Vagina (tissue), 2 donors: Measurements from ENCODE around the gene PTPRA.

ENCODE experiments used
- POLR2A ChIP-seq, 2 donors: fragments of 450-650 bp; IDR thresholded peaks; one replicate each; pipeline ENCODE4 v1.6.1; 2017; ENCODE audit warnings: antibody characterized with exemption in 2 of 2, mild to moderate bottlenecking in 2 of 2, moderate library complexity in 2 of 2
- TF ChIP-seq, protein P1 (sequence below), 3 experiments: fragments of 450-650 bp in 2 of 3; fragments of 200-600 bp in 1 of 3; sonication (generic) in 1 of 3; IDR thresholded peaks; one replicate each; pipeline ENCODE4 v1.5.1; 2017 to 2019; ENCODE audit warnings: antibody characterized with exemption in 3 of 3, mild to moderate bottlenecking in 2 of 3, moderate library complexity in 2 of 3

DNA sequence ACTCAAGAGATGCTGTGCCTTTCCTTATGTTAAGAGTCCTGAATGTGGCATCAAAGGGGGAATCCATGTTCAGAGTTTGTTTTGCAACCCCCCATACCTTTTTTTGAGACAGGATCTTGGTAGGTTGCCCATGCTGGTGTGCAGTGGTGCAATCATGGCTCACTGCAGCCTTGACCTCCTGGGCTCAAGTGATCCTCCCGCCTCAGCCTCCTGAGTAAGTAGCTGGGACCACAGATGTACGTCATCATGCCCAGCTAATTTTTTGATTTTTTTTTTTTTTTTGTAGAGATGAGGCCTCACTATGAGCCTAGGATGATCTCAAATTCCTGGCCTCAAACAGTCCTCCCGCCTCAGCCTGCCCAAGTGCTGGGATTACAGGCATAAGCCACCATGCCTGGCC lies 16.5 kb downstream of the PTPRA start:
- TF ChIP-seq, protein P1, sequence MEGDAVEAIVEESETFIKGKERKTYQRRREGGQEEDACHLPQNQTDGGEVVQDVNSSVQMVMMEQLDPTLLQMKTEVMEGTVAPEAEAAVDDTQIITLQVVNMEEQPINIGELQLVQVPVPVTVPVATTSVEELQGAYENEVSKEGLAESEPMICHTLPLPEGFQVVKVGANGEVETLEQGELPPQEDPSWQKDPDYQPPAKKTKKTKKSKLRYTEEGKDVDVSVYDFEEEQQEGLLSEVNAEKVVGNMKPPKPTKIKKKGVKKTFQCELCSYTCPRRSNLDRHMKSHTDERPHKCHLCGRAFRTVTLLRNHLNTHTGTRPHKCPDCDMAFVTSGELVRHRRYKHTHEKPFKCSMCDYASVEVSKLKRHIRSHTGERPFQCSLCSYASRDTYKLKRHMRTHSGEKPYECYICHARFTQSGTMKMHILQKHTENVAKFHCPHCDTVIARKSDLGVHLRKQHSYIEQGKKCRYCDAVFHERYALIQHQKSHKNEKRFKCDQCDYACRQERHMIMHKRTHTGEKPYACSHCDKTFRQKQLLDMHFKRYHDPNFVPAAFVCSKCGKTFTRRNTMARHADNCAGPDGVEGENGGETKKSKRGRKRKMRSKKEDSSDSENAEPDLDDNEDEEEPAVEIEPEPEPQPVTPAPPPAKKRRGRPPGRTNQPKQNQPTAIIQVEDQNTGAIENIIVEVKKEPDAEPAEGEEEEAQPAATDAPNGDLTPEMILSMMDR (IDR thresholded peaks at IDR 0.05) = no peak
- no peak for TF ChIP-seq POLR2A (IDR thresholded peaks at IDR 0.05)
